Cerebellar nuclear complex (tissue), 1 donor: ENCODE measurements around the gene DAB2IP.

ENCODE experiments used
- DNase-seq, 2 experiments: peaks; one replicate each; lab custom pipeline; 2025; lab: John Stamatoyannopoulos, UW

DAB2IP gene

DNA sequence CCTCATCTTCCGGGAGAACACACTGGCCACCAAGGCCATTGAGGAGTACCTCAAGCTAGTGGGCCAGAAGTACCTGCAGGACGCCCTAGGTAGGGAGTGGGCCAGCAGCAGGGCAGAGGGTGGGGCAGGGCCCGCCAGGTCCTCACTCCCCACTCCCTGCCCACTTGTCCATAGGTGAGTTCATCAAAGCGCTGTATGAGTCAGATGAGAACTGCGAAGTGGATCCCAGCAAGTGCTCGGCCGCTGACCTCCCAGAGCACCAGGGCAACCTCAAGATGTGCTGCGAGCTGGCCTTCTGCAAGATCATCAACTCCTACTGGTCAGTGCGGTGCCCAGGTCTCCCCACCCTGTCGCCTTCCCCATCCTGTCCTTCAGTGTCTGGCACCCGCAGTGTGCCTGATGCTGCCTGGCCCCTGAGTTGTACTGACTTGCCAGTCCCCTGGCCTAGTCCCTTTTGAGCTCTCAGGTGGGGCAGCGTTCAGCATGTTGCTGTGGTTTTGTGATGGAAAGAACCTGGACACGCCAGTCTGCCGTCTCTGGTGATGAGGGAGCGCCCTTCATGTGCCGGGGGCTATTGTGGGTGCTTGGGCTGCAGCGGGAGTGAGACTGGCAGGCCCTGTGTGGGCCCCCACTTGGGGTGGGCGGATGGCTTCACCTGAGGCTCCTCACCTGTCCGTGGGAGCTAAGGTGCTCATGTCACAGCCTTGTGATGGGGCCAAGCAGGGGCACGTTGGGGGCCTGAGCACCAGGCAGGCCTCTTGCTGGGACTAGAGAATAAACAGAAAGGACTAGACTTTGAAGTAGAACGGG, 112.3 kb downstream of the DAB2IP start:
- no peak for DNase-seq

DNA sequence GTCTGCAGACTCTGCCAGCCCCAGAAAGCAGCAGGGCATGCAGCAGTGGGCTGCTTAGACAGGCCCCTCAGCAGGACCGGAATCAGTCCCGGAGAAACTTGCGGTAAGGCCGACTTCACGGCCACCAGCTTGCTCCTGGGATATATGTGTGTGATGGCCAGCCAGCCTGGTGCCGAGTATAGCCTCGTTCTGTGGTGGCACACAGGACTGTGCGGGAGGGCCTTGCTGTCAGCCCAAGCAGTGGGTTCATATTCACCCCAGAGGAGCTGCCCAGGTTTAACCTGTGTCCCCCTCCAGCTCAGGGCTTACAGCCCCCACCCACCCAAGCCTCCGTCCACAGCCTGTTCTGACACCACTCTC, 112.9 kb downstream of the DAB2IP start:
- no peak for DNase-seq

DNA sequence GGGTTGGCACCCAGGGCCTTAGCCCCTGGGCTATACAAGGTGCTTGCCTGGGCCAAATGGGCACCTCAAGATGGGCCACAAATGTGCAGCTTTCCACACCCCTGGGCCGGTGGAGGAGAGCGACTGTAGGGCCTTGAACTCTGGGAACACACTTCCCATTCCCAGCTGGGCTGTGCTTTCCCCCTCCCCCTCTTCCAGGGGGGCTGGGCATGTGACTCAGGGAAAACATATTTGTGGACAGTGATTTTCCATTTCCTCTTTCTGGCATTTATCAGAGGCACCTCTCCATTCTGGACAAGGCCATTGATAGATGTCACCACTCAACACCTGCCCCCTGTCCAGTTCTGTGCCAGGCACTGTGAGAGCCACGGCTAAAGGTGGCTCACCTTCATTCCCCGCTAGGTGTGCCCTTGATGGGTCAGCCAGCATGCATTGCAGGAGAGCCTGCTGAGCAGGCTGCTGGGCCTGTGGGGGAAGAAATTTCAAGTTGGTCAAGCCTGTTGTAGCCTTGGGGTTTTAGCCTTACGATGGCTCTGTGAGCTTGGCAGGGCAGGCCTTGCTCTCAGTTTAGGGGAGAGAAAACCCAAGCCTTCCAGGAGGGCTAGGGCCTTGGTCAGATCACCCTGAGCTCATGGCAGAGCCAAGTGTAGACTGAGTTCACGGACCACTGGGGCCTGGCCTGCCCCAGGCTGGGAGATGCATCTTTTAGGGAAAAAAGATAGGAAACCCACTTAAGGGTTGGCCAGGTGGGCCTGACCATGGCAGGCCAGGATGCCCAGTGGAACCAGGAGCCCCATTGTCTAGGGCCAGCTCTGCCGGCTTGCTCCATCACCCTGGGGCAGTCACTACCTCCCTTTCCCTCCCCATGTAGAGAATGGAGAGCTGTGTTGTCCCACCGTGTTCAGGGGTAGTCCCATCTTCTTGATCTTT, 113.9 kb downstream of the DAB2IP start:
- peak; percentile 41 to 85 for DNase-seq

DNA sequence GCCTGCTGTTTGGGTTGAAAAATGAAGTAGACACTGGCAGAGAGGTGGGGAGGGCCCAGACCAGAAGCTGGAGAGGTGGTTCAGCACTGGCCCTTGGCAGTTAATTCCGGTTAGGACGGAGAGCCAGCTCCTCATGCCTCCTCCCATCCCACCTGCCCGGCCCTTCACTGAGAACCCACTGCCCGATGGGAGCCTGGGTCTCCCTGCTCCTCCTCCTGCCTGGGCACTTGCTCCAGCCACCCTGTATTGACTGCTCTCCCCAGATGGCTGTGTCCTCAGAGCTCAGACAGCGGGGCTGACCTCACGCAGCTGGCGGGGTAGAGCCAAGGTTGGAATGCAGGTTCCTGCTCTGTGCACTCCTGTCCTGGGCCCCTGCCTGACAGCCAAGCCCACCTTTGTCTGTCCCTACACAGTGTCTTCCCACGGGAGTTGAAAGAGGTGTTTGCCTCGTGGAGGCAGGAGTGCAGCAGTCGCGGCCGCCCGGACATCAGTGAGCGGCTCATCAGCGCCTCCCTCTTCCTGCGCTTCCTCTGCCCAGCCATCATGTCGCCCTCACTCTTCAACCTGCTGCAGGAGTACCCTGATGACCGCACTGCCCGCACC, 114.7 kb downstream of the DAB2IP start:
- no peak for DNase-seq

DNA sequence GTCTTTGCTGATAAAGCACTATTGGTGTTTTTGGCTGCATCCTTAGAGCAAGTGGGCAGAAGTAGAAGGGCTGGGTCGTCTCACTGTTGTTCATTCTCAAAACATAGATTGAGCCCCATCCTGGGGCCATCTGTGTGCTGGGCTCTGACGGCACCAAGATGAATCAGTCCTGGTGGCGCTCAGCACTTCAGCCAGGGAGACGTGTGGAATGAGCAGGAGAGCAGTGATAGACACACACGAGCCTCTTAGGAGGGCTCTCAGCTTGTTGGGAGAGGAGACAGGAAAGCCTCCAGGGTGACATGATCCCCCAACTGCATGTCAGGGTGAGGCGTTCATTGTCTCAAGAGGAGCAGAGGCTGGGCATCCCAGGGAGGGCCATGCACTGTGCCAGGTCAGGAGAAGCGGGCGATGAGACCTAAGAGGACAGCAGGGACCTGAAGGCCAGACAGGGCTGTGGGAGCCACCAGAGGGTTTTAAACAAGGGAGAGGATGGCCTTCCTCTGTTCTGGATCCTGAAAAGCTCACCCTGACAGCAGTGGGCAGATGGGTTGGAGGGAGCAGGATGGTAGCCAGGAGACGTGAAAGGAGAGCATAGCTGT, 115.8 kb downstream of the DAB2IP start:
- DNase-seq = no peak

DNA sequence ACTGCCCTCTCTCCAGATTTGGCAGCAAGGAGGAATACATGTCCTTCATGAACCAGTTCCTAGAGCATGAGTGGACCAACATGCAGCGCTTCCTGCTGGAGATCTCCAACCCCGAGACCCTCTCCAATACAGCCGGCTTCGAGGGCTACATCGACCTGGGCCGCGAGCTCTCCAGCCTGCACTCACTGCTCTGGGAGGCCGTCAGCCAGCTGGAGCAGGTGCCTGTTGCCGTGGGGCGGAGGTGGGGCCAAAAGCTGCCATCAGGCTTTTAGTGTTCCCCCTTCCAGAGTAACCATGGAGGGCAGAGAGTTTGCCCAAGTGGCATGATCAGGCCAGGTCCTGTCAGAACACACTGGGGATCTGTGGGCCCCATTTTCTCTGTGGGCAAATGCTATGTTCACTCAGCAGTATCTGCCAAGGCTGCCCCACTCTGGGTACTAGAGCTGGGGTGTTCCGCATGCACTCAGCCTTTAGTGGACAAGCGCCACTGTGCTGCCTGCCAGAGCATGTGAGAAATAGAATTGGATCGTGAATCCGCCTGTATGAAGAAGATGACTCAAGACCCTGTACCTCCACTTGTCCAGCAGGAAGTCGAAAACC, 117.1 kb downstream of the DAB2IP start:
- no peak for DNase-seq

DNA sequence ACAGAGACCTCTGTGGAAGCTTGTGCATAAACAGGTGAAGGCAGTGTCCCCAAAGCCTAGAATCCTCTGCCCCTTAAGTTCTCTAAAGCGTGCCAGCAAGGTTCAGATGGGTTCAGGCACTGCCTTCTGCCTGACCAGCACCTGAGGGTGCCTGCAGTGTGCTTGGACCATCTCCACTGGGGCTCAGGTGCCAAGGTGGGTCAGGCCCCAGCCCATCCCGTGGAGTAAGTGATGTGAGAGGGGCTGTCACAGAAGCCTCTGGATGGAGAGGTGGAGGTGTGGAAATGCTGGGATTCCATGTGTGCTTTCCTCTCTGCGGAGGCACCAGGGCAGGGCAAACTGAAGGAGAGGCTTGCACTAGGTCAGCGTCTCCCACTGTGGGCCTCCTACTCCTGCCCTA, 118.5 kb downstream of the DAB2IP start:
- no peak for DNase-seq

DNA sequence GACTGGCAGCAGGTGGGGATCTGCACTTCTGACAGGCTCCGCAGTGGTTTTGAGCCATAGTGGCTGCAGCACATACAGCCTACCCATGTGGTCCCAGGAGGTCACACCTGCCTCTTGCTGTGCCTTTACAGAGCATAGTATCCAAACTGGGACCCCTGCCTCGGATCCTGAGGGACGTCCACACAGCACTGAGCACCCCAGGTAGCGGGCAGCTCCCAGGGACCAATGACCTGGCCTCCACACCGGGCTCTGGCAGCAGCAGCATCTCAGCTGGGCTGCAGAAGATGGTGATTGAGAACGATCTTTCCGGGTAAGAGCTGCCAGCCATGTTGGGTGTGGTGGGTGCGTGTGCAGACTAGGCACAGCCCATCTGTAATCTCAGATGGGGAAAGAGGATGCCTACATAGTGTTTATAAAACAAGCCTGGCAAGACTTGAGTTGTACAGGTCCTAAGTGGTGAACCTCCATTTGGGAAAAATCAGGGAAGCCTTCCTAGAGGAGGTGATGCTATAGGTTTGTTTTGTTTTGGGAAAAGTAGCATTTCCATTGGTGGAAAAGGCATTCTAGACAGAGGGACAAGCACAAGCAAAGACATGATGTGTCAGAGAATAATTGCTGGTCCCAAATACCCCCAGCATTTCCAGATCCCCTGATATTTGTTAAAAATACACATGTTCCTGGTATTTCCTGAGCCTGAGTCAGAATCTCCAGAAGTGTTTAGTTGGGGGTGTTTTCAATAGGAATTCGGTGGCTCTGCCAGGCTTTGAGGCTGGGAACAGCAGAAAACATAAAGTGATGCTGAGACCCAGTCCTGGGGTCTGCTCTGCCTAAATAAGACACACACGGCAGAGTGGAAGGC, 119.2 kb downstream of the DAB2IP start:
- no peak for DNase-seq

DNA sequence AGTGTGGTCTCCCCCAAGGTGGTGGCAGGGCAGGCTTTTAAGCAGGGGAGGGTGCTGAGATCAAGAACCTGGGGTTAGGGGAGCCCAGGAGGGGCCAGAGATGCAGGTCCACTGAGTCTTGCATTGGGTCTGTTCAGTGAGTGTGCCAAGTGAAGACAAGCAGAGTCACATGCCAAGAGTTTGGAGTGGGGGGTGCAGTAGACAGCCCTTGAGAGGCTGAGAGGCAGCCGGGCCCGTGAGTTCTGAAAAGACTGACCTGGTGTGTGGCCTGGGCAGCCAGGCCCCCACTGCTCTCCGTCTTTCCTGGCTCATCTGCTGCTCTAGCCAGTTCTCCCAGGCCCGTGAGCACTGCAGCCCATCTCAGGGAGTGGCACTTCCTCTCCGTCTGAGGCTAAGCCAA, 120.0 kb downstream of the DAB2IP start:
- DNase-seq = no peak

DNA sequence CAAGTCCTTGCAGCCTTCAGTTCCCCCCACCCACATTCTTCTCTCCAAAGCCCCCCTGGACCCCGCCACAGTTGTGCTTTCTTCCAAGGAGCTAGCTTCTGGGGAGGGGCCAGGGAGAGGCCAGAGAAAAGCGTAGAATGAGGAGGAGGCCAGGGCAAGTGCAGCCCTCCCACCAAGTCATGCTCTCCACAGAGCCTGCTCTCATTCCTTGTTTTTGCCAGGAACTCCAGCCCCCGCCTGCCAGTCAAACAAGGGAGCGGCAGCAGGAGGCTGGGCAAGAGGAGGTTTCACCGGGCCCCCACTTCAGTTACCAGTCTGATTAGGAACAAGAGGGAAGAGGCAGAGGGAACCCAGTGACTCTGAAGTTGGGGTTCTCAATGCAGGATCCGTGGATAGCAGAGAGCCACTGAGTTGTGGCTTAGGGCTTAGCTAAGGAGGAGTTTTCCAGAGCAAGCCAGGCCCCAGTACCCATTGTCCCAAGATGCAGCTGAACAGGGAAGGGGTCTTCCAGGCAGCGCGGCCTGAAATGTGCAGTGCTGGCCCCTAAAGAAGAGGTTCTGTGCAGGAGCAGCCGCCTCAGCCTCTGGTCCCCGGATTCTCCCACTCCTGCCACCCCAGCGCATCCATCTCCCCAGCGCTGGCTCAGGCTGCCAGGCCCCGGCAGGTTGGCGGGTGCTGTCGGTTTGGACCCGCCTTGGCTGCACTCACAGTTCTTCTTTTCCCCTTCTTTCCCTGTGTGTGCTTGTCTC, 120.6 kb downstream of the DAB2IP start:
- DNase-seq = peak in 1 of 2 experiments; percentile 38

DNA sequence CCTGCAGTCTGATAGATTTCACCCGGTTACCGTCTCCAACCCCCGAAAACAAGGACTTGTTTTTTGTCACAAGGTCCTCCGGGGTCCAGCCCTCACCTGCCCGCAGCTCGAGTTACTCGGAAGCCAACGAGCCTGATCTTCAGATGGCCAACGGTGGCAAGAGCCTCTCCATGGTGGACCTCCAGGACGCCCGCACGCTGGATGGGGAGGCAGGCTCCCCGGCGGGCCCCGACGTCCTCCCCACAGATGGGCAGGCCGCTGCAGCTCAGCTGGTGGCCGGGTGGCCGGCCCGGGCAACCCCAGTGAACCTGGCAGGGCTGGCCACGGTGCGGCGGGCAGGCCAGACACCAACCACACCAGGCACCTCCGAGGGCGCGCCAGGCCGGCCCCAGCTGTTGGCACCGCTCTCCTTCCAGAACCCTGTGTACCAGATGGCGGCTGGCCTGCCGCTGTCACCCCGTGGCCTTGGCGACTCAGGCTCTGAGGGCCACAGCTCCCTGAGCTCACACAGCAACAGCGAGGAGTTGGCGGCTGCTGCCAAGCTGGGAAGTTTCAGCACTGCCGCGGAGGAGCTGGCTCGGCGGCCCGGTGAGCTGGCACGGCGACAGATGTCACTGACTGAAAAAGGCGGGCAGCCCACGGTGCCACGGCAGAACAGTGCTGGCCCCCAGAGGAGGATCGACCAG, 121.3 kb downstream of the DAB2IP start:
- DNase-seq = no peak

DNA sequence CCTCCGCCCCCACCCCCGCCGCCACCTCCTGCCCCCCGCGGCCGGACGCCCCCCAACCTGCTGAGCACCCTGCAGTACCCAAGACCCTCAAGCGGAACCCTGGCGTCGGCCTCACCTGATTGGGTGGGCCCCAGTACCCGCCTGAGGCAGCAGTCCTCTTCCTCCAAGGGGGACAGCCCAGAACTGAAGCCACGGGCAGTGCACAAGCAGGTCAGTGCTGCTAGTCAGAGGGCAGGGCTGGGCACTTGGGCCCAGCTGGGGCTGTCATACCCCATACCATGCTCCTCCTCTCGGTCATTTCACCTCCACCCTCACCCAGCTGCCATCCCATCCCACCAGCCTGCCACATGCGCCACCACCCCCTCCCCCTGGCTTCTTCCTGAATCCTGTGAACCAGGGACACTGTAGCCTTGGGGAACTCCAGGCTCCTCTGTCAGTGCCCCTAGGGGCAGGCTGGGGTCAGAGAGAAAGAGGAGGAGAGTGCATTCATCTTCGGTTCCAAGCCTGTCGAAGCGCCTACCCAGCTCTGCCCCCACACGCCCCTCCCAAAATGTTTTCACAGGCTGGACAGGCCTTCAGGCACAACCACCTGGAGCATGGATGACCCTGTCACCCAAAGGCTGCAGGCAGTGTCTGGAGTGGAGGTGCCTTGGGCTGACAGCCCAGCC, 122.0 kb downstream of the DAB2IP start:
- DNase-seq = no peak

DNA sequence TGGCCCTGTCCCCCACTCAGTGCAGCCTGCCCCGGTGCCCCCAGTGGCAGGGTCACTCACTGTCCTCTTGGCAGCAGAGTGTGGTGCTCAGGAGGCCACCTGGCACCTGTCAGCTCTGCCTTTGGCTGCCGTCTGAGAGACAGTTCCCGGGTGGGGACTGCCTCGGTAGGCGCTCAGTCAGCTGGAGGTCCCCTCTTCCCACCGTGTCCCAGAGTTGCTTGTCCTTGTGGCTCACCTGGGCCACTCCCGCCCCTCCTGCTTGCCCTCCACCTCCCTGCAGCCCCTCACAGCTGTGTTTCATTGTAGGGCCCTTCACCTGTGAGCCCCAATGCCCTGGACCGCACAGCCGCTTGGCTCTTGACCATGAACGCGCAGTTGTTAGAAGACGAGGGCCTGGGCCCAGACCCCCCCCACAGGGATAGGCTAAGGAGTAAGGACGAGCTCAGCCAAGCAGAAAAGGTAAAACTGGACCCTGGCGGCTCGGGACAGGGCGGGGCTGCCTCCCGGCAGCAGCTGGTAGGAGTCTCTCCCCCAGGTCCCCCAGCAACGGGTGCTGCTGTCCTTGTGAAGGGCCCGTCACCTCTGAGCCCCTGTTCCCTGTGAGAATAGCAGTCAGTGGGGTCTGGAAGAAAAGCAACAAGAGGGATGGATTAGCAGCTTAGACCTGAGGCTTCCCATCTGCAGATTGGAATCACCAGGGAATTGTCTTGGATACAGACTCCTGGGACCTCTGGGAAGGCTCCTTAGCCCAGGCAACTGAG, 122.7 kb downstream of the DAB2IP start:
- no peak for DNase-seq

DNA sequence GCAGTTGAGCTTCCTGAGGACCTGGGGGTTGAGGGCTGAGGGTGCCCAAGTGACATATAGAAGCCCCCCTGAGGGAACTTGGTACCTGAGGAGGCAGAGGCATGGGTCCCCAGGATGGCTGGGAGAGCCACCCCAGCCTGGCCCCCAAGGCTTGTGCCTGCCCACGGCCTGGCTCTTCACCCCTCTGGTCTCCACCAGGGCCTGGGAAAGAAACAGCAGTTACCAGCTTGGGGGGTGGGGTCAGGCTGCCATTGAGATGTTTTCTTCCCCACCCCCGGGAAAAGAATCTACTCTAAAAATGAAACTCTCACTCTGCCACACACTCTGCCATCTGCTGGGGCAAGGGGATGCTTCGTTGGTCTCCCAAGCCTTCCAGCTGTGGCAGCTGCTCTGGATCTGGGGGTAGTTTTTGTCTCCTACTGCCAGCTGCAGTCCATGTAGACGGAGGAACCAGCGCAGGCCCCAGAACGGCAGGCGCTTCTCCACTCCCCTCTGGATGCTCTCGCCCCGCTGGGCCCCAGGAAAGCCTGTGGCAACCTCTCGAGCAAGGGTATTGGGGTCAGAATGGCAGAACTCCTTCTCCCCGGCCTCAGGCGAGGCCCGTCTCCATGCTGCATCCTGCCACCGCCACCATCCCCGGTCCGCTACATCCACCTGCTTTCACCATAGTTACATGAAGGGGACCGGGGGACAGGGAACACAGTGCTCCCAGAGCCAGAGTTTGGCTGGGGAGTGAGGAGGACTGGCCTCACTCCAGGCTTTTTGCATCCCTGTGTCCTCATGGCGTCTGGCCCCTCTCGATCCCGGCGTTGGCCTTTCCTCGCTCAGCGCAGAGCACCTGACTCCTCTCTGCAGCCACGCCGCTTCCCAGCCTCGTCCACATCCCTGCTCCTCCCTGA, 123.5 kb downstream of the DAB2IP start:
- DNase-seq = peak; percentile 46 to 84

DNA sequence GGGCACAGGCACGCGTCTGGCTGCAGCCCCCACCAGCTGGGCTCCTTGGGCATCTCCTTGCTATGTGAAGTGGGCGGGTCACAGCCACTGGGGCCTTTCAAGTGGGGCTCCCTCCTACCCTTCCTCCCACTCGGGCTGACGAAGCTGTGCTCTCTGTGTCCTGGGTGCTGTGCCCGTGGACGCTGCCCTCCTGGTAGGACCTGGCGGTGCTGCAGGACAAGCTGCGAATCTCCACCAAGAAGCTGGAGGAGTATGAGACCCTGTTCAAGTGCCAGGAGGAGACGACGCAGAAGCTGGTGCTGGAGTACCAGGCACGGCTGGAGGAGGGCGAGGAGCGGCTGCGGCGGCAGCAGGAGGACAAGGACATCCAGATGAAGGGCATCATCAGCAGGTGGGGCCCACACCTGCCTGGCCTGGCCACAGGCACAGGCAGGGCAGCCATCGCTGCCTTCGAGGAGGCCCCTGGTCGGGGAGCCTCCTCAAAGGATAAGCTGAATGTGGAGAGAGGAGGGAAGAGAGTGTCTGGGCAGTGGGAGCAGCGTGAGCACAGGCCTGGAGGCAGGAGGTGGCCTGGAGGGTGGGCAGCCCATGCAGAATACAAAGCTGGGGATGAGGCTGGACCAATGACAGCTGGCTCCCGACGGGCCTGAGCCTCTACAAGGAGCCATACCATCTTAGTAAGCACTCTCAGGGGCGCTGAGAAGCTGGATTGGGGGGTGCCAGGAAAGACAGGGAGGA, 124.7 kb downstream of the DAB2IP start:
- no peak for DNase-seq
